Measurements from ENCODE around the gene FGFBP1. TPM values are rescaled to one million over a fixed set of nuclear protein-coding genes. Genes with fewer than 3 reads are reported as not detected.

FGFBP1 gene
- polyA plus RNA-seq (not detected in 2 replicates), polyA minus RNA-seq (not detected in 2 replicates)

GRCh38 chr4:15938640-15939039 lies at the start of gene FGFBP1:
Gene FGFBP1, minus strand, starts transcription at chr4:15938740. Its CDS starts 2,108 bp downstream, at chr4:15936632.
- Histone ChIP-seq H3K4me2 (ENCODE audit: low read length) (no peak within 1 kb of the TSS), H3K4me3 (ENCODE audit: low read length) (no peak within 1 kb of the TSS), H3K36me3 (ENCODE audit: insufficient read depth, low read length) (no peaks in the 10 kb centered on the region), H3K9me2 (ENCODE audit: insufficient read depth, low read length) (no peaks in the 10 kb centered on the region), H3K9me3 (ENCODE audit: low read length) (no peaks in the 10 kb centered on the region), H3K9ac (ENCODE audit: low read length) (no peak within 1 kb of the TSS), H3K27me3 (ENCODE audit: insufficient read depth, low read depth, low read length) (no peaks in the 10 kb centered on the region), H2AFZ (ENCODE audit: low read depth, low read length) (no peak within 1 kb of the TSS), H4K20me1 (ENCODE audit: insufficient read depth) (no peaks in the 10 kb centered on the region), H3K79me2 (replicated peaks; ENCODE audit: insufficient read depth, low read length) (no peaks in the 10 kb centered on the region), H3F3A (ENCODE audit: insufficient read depth, low read length, poor library complexity, severe bottlenecking) (no peaks in the 10 kb centered on the region), H3K27ac (ENCODE audit: low read length) (no peak within 1 kb of the TSS)
- TF ChIP-seq SMC3 (conservative IDR thresholded peaks at IDR 0.05; ENCODE audit: poor library complexity) (no peak), REST (IDR thresholded peaks at IDR 0.05; ENCODE audit: borderline replicate concordance) (no peak), EP300 (conservative IDR thresholded peaks at IDR 0.05; ENCODE audit: poor library complexity, severe bottlenecking) (no peak), EZH2 (IDR thresholded peaks at IDR 0.05; ENCODE audit: borderline replicate concordance, insufficient read depth, low read length, poor library complexity, severe bottlenecking) (no peak), MXI1 (conservative IDR thresholded peaks at IDR 0.05; ENCODE audit: poor library complexity, severe bottlenecking) (no peak), RAD21 (conservative IDR thresholded peaks at IDR 0.05) (no peak), TAF1 (IDR thresholded peaks at IDR 0.05; ENCODE audit: low read depth) (no peak), CTCF (IDR thresholded peaks at IDR 0.05; ENCODE audit: poor library complexity, severe bottlenecking) (no peak)

GRCh38 chr4:15988222-15988621 lies 49.7 kb upstream of the FGFBP1 start:
- no peaks in the 10 kb centered on the region for H3K27me3 ChIP-seq (ENCODE audit: insufficient read depth, low read depth, low read length)
- H3K4me3 ChIP-seq (ENCODE audit: low read length) = no peak overlapping the region
- H3F3A ChIP-seq (ENCODE audit: insufficient read depth, low read length, poor library complexity, severe bottlenecking) = no peaks in the 10 kb centered on the region
- H3K9me2 ChIP-seq (ENCODE audit: insufficient read depth, low read length) = no peaks in the 10 kb centered on the region
- TF ChIP-seq POLR2AphosphoS5 (IDR thresholded peaks at IDR 0.05) (no peak), RAD21 (conservative IDR thresholded peaks at IDR 0.05) (no peak), TAF1 (IDR thresholded peaks at IDR 0.05; ENCODE audit: low read depth) (no peak), CTCF (IDR thresholded peaks at IDR 0.05; ENCODE audit: poor library complexity, severe bottlenecking) (no peak), EP300 (conservative IDR thresholded peaks at IDR 0.05; ENCODE audit: poor library complexity, severe bottlenecking) (no peak), EZH2 (IDR thresholded peaks at IDR 0.05; ENCODE audit: borderline replicate concordance, insufficient read depth, low read length, poor library complexity, severe bottlenecking) (no peak), SMC3 (conservative IDR thresholded peaks at IDR 0.05; ENCODE audit: poor library complexity) (no peak), REST (IDR thresholded peaks at IDR 0.05; ENCODE audit: borderline replicate concordance) (no peak), MXI1 (conservative IDR thresholded peaks at IDR 0.05; ENCODE audit: poor library complexity, severe bottlenecking) (no peak)
- no peak overlapping the region for H3K27ac ChIP-seq (ENCODE audit: low read length)
- H3K4me2 ChIP-seq (ENCODE audit: low read length) = no peak overlapping the region
- no peaks in the 10 kb centered on the region for H4K20me1 ChIP-seq (ENCODE audit: insufficient read depth)
- no peak overlapping the region for H3K9ac ChIP-seq (ENCODE audit: low read length)
- H3K36me3 ChIP-seq (ENCODE audit: insufficient read depth, low read length) = no peaks in the 10 kb centered on the region
- no peak overlapping the region for H2AFZ ChIP-seq (ENCODE audit: low read depth, low read length)
- no peaks in the 10 kb centered on the region for H3K79me2 ChIP-seq (replicated peaks; ENCODE audit: insufficient read depth, low read length)
- H3K9me3 ChIP-seq (ENCODE audit: low read length) = no peaks in the 10 kb centered on the region

All from neural cell (in vitro differentiated cells).